Nucleus accumbens (tissue), 56 donors: Measurements from ENCODE around the gene TMEM235.

Experiments
- DNase-seq, 56 donors: peaks; one replicate each; lab custom pipeline; 2025; lab: John Stamatoyannopoulos, UW

TMEM235 gene

GRCh38 chr17:78268191-78268874 is 36.9 kb downstream of the TMEM235 start:
- DNase-seq = no peak

DNA sequence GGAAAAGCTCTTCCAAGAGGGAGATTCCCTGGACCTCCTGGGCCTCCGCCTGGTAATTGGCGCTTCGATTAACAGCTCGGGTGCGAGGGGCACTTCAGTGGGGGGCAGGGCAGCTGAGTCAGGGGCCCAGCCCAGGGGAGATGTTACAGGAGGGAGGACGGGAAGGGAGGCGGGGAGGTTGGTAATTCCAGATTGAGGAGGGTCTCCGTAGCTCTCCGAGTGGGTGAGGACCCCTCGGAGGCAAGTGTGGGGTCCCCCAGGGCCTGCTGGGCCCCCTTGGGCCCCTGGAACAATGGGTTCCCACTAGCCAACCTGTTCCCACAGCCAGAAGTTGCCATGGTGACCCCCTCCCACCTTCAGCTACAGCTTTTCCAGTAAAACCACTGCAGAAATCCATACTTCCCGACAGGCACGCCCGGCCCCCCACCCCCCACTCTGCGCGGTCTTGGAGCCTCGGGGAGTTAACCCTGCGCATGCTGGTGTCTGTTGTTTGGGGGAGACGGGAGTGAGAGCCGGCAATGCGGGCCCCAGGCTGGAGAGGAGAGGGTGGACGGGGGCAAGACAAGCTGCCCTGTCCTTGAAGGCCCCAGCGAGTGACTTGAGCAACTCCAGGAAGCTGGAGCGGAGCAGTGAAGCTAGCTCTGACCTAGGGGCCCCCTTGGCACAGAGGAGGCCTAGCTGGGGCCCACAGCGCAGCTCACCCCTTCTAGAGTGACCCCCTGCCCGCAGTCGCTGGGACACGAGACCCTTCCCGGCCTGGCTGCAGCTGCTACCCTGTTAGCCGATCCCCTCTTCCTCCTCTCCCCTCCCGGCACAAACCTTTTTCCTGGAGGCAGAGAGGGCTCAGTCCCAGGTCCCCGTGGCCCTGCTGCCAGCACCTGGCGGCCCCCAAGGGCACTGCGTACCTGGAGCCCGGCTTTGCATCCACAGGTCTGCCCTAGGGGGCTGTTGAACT is 37.8 kb downstream of the TMEM235 start:
- peak in 4 of 56 donors; percentile 16 to 36 (median 28) for DNase-seq

GRCh38 chr17:78269955-78270381 is 38.5 kb downstream of the TMEM235 start:
- no peak for DNase-seq

GRCh38 chr17:78271419-78272170 is 40.2 kb downstream of the TMEM235 start:
- DNase-seq = no peak

DNA sequence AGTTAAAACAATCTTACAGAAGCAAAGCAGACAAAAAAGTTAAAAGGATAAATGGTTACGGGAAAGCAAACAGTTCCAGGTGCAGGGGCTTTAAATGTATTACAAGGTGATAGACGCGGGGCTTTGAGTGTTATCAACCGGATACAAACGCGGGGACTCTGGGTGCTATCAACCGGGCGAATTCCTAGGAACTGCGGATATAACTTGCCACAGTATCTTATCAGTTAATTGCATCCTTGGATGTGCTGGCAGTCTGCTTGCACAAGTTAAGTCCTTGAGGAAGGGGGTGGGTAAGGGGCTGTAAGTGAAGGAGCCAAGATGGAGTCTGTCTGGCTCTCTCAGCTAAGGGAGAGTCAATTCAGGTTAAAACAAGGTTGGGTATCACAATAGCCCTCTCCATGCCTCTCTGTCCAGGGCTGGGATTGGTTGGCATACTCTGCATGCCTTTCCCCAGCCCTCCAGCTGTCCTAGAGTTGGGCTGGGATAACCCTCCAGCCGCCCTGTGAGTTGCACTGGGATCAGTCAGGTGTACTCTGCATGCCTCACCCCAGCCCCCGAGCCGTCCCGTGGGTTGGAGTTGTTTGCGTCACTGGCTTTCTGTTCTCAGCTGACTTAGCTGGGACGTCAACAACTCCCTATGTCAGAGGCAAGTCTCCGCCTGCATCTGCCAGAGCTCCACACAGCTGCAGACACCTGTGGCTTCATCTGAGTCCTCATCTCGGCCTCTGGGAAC is 40.9 kb downstream of the TMEM235 start:
- DNase-seq = peak in 2 of 56 donors; percentile 8 to 15

DNA sequence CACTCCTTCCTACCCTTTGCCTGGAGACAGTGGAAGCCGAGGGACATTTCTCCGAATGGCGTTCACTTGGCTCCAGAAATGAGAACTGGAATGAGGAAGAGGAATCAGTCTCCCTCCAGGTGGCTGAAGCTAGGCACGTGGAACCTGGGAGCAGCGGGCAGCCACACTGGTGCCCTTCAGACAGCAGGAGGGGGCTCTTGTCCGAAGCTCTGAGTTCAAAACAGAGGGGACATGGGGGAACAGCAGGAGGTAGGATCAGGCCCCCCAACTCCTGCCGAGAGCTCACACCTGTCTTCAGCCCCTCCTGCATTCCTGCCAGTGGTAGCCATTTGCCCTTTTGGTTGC is 41.5 kb downstream of the TMEM235 start:
- no peak for DNase-seq

GRCh38 chr17:78273813-78274212 is 42.4 kb downstream of the TMEM235 start:
- no peak for DNase-seq

GRCh38 chr17:78275355-78275754 is 43.9 kb downstream of the TMEM235 start:
- no peak for DNase-seq

GRCh38 chr17:78276098-78276887 is 44.9 kb downstream of the TMEM235 start:
- DNase-seq = no peak

DNA sequence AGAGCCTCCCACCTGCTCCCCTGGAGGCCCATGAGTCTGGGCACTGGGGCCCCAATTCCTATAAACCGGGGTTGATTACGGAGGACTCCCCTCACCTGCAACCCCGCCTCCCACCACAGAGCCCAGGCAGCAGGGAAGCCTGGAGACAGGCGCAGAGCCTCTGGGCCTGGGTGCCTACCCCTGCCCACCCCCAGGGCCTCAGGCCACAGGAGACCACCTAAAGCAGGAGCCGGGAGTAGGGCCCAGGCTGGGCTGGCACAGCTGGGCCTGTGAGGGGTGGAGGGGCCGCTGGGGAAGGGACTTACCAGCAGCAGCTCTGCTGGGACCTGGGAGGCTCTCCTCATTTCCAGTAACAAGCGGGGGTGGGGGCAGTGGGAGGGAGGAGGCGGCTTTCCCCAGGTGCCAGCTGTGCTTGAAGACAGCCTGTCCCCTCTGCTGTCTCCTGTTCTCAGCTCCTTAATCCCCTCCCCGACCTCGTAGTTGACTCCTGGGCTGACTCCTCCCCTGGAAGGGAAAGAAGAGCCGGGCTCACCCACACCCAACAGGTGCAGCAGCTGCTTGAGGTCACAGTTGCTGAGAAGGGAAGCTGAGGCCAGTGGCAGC is 46.8 kb downstream of the TMEM235 start:
- DNase-seq = no peak

DNA sequence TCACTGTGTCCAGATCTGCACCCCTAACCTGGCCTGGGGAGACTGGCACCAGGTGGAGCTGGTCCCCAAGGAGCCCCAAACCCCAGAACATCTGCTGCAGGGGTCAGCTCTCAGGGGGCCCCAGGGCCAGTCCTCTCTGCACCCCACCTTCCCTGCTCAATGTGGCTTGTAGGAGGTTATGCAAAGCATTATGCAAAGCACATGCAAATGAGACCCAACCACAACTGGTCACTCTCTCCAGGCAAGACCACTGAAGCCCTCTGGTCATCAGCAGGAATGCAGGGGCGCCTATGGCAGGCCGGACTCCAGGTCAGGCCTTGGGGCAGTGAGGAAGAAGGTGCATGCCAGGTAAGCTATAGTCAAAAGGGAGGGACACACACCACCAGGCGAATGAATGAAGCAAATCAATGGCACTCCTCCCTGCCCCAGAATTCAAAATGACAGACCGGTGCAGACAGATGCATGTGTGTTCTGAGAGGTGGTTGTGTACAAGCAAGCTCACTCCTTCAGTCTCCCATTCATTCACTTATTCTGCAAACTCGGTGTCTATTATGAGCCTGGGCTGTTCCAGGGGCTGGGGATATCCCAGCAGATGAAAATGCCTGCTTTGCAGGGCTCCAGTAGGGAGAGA is 48.0 kb downstream of the TMEM235 start:
- DNase-seq = no peak

DNA sequence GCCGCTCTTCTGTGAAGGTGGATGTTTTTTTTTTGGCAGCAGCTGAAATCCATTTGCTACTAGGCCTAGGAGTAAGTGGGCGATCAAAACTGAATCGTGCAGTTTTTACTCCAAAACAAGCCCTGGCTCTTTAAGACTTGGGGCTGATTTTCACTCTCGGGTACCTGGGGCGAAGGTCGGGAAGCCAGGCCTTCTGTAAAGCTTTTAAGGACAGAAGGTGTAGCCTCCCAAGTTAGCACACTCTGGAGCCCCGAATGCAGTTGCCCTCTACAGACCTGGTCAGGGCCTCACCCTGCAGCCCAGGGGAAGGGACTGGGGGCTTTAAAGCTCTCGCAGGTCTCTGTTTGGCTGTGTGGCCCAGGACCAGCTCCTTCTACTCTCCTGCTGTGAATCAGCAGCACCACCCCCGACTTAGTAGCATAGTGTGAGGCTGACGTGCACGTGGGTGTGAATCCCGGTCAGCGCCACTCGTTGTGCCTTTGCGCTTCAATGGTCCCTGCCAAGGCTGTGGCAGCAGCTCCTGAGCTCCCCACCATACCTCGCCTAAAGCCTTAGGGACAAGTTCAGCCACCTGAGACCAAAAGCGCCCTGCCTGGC is 49.9 kb downstream of the TMEM235 start:
- peak in 6 of 56 donors; percentile 3 to 35 (median 24) for DNase-seq

DNA sequence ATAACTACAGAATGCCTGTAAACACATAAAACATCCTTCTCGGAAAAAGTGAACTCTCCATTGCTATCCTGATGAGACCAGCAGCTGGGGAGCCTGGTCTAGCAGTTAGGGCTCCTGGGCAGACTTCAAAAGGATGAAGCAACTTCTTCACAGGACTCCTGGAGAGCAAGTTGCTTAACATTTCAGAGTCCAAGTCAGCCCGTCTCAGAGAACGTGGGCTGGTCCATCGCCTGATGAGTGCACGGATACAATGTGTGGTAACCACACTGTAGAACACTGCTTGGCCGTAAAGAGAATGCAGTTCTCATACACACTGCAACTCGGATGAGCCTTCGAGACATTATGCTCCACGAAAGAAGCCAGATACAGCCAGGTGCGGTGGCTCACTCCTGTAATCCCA is 52.7 kb downstream of the TMEM235 start:
- DNase-seq = no peak

- no peak for DNase-seq
These were observed 57.6 kb downstream of the TMEM235 start for GRCh38 chr17:78289004-78289403.

DNA sequence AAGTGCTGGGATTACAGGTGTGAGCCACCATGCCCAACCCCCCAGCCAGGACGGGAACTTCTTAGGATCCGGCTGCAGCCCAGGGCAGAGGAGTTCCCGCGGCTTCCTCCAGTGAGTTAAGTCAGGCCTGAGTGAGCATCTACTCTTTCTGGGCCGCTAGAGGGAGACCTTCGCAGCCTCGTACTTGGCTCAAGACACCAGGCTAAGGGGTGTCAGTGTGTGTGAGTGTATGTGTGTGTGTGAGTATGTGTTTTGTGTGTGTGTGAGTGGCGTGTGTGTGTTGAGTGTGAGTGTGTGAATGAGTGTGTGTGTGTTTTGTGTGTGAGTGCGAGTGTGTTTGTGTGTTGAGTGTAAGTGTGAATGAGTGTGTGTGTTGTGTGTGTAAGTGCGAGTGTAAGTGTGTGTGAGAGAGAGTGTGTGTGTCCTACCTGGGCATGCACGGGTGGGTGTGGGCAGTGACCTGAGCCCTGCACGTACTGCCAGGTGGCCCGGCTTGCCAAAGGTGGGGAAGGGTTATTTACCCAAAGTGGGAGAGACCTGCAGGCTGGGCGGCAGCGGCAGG is 58.5 kb downstream of the TMEM235 start:
- peak in 48 of 56 donors; percentile 9 to 83 (median 44) for DNase-seq
